HepG2 (cell line): Measurements from ENCODE around the gene SIAH3. TPM values are rescaled to one million over a fixed set of nuclear protein-coding genes. Genes with fewer than 3 reads are reported as not detected.
A peak's percentile ranks its signal among the peaks of the same experiment; 100 is the strongest.

Source experiments
- ATAC-seq: fragments of 200-7000 bp; cut with Tn5 transposase; 3 replicates; pipeline ENCODE4 v1.9.1; 2020; ENCODE audit warnings: mild to moderate bottlenecking, moderate library complexity
- BruUV-seq: library from RNA; stranded (reverse); fragments of 400-500 nt; replicated peaks from 2 replicates; lab custom pipeline; 2021; lab: Mats Ljungman, UMichigan
- CTCF ChIA-PET: fragments of 300-600 bp; formaldehyde crosslinking; extraction: SDS; loops from one replicate; lab custom pipeline; 2021; ENCODE audit warnings: low total read pairs, inconsistent platforms, low intra/inter-chr PET ratio; lab: Yijun Ruan, JAX
- POLR2A ChIA-PET: fragments of 350-600 bp; sonication (Branson Sonifier 250); formaldehyde crosslinking; loops from one replicate; lab custom pipeline; 2020; ENCODE audit warnings: antibody characterized with exemption, inconsistent platforms; lab: Yijun Ruan, JAX
- DNase-seq: peaks from one replicate; pipeline ENCODE4 v3.0.0-alpha.2; 2015; ENCODE audit warnings: low spot score
- FAIRE-seq: peaks from 3 replicates; lab custom pipeline; 2011; peaks lifted over from hg19 to GRCh38; lab: Jason Lieb, UNC
- H2AFZ ChIP-seq: one replicate; pipeline ENCODE4 v1.6.1; 2011; ENCODE audit warnings: low read length, inconsistent platforms
- H3K27ac ChIP-seq: fragments of 300-600 bp; 3 replicates; pipeline ENCODE4 v1.8.0; 2011; ENCODE audit warnings: mixed run types, mild to moderate bottlenecking, mixed read lengths, low read length, inconsistent platforms; ENCODE audit not compliant: insufficient read depth; ENCODE audit errors: extremely low read length
- H3K27me3 ChIP-seq, 2 experiments: fragments of 200-600 bp in 1 of 2; 2 replicates in 1 of 2; 3 replicates in 1 of 2; pipeline versions ENCODE4 v1.6.0 to v1.8.0; 2011; ENCODE audit warnings: low read length in 2 of 2, mild to moderate bottlenecking in 2 of 2, moderate library complexity in 2 of 2, inconsistent platforms in 1 of 2; ENCODE audit not compliant: insufficient read depth in 2 of 2, control insufficient read depth in 1 of 2
- H3K36me3 ChIP-seq, 2 experiments: fragments of 200-600 bp in 1 of 2; replicated peaks in 1 of 2; 2 replicates in 1 of 2; 3 replicates in 1 of 2; pipeline versions ENCODE4 v1.5.1 to v1.8.0; 2011; ENCODE audit warnings: low read length in 2 of 2, inconsistent platforms in 1 of 2; ENCODE audit not compliant: insufficient read depth in 2 of 2, control insufficient read depth in 1 of 2
- H3K4me1 ChIP-seq: 2 replicates; pipeline ENCODE4 v1.5.1; 2012; ENCODE audit warnings: low read length, inconsistent platforms; ENCODE audit not compliant: insufficient read depth
- H3K4me2 ChIP-seq: 2 replicates; pipeline ENCODE4 v1.6.0; 2011; ENCODE audit warnings: low read depth, low read length, inconsistent platforms
- H3K4me3 ChIP-seq, 3 experiments: fragments of 200-600 bp in 1 of 3; sonication (generic), shearing (Covaris generic) in 1 of 3; replicated peaks in 1 of 3; 2 replicates each; pipeline ENCODE4 v1.5.1; 2011 to 2016; ENCODE audit warnings: low read length in 3 of 3, inconsistent platforms in 2 of 3, low read depth in 2 of 3, mild to moderate bottlenecking in 2 of 3, control low read depth in 1 of 3, mixed read lengths in 1 of 3; ENCODE audit not compliant: insufficient read depth in 1 of 3
- H3K79me2 ChIP-seq: one replicate; pipeline ENCODE4 v1.6.1; 2011; ENCODE audit warnings: low read length, inconsistent platforms; ENCODE audit not compliant: insufficient read depth
- H3K9ac ChIP-seq: 2 replicates; pipeline ENCODE4 v1.6.0; 2011; ENCODE audit warnings: mild to moderate bottlenecking, low read depth, low read length, inconsistent platforms; ENCODE audit not compliant: insufficient read depth
- H3K9me3 ChIP-seq: 2 replicates; pipeline ENCODE4 v1.5.1; 2012; ENCODE audit warnings: mild to moderate bottlenecking, low read length
- H4K20me1 ChIP-seq: 2 replicates; pipeline ENCODE4 v1.6.0; 2011; ENCODE audit warnings: inconsistent platforms, mild to moderate bottlenecking, low read length, moderate library complexity; ENCODE audit not compliant: insufficient read depth
- AFF4 ChIP-seq: sonication (generic); formaldehyde crosslinking; IDR thresholded peaks from 2 replicates; pipeline ENCODE4 v1.4.0; 2020; ENCODE audit warnings: missing genetic modification reagents
- CCDC6 ChIP-seq: sonication (generic); formaldehyde crosslinking; IDR thresholded peaks from 2 replicates; pipeline ENCODE4 v1.8.1; 2022; ENCODE audit warnings: mild to moderate bottlenecking, missing genetic modification reagents, moderate library complexity
- POGK ChIP-seq: sonication (generic); formaldehyde crosslinking; conservative IDR thresholded peaks from 2 replicates; pipeline ENCODE4 v1.8.0; 2022; ENCODE audit warnings: mild to moderate bottlenecking, moderate library complexity, missing genetic modification reagents
- SNRNP70 ChIP-seq: fragments of 200-400 bp; formaldehyde crosslinking; IDR thresholded peaks from 2 replicates; pipeline ENCODE4 v1.6.1; 2017; ENCODE audit warnings: mild to moderate bottlenecking, low read depth, low read length, moderate library complexity
- SOX13 ChIP-seq, 3 experiments: fragments of 450-650 bp in 1 of 3; sonication (generic) in 1 of 3; formaldehyde crosslinking in 1 of 3; IDR thresholded peaks in 2 of 3; conservative IDR thresholded peaks in 1 of 3; 2 replicates each; pipeline versions ENCODE4 v1.5.0 to v1.6.1; 2016 to 2020; ENCODE audit warnings: antibody characterized with exemption in 1 of 3, mild to moderate bottlenecking in 1 of 3, missing compliant biosample characterization in 1 of 3, missing genetic modification reagents in 1 of 3, moderate library complexity in 1 of 3
- SOX6 ChIP-seq, 2 experiments: fragments of 450-650 bp in 1 of 2; sonication (generic) in 1 of 2; formaldehyde crosslinking in 1 of 2; IDR thresholded peaks; 2 replicates each; pipeline versions ENCODE4 v1.4.0 to v1.6.1; 2017 to 2020; ENCODE audit warnings: antibody characterized with exemption in 1 of 2, mild to moderate bottlenecking in 1 of 2, missing genetic modification reagents in 1 of 2
- TCF12 ChIP-seq, 2 experiments: fragments of 450-650 bp in 1 of 2; sonication (generic) in 1 of 2; formaldehyde crosslinking in 1 of 2; IDR thresholded peaks; 2 replicates each; pipeline versions ENCODE4 v1.6.1 to v1.8.0; 2017 to 2022; ENCODE audit warnings: antibody characterized with exemption in 1 of 2, mild to moderate bottlenecking in 1 of 2, missing genetic modification reagents in 1 of 2, moderate library complexity in 1 of 2
- U2AF1 ChIP-seq: fragments of 200-400 bp; formaldehyde crosslinking; optimal IDR thresholded peaks from 2 replicates; pipeline ENCODE3; 2017; ENCODE audit warnings: mild to moderate bottlenecking, low read depth, low read length
- ZBTB8A ChIP-seq: sonication (generic); formaldehyde crosslinking; IDR thresholded peaks from 2 replicates; pipeline ENCODE4 v1.4.0; 2020; ENCODE audit warnings: mild to moderate bottlenecking, low read depth, missing genetic modification reagents, borderline replicate concordance
- ZFP1 ChIP-seq: IDR thresholded peaks from 2 replicates; pipeline ENCODE4 v1.6.1; 2016
- ZNF282 ChIP-seq: fragments of 450-650 bp; IDR thresholded peaks from 2 replicates; pipeline ENCODE4 v1.6.1; 2018; ENCODE audit not compliant: partially characterized antibody
- WGBS: methylation state at CpG from one replicate; pipeline ENCODE4 v1.1.6; 2017; ENCODE audit warnings: low lambda C conversion rate; 5-methylcytosine and 5-hydroxymethylcytosine counted together
- in situ Hi-C: cut with HindIII; loops from 2 replicates; pipeline ENCODE4 v1.10.0; 2017; ENCODE audit warnings: low pct_unique_long_range_greater_than_20kb; ENCODE audit not compliant: extremely low pct_ligation_motif_present
- intact Hi-C: fragments of 100-400 bp; cut with micrococcal nuclease; formaldehyde crosslinking; loops from one replicate; pipeline ENCODE4 v1.10.0; 2022; ENCODE audit not compliant: unreplicated experiment
- polyA plus RNA-seq, 8 experiments: library from polyadenylated mRNA; depleted of rRNA in 3 of 8; stranded (reverse) in 7 of 8; unstranded in 1 of 8; fragments of >200 nt; fragmentation: Illumina TruSeq in 4 of 8; extraction: Trizol in 4 of 8; gene quantifications; 2 replicates each; pipeline versions ENCODE4 v1.2.1 to v1.2.3, GENCODE V29; 2011 to 2016; ENCODE audit warnings: low read depth in 4 of 8, missing spikeins in 1 of 8, mixed read lengths in 1 of 8; ENCODE audit not compliant: insufficient read depth in 1 of 8
- total RNA-seq, 5 experiments: library from RNA; depleted of rRNA; stranded (reverse); fragments of >200 nt; fragmentation: Illumina TruSeq; extraction: Trizol; gene quantifications; 2 replicates each; pipeline ENCODE4 v1.2.3, GENCODE V29; 2016; ENCODE audit warnings: low read depth in 1 of 5

SIAH3 gene
- total and polyA plus RNA-seq, 2 of the 13 experiments (the other 11 are each of a cell fraction or from before 2014, with no cell fraction given) = not detected

- POLR2A ChIA-PET = no interaction called here
These were observed 120.1 kb downstream of the SIAH3 start for GRCh38 chr13:45731455-45731854.

More at GRCh38 chr13:45731455-45731854, 120.1 kb downstream of the SIAH3 start:
- Histone ChIP-seq H3K27ac (no peak overlapping the region), H3K4me3 (no peak overlapping the region), H3K9me3 (no peaks in the 10 kb centered on the region), H3K4me1 (peaks cover 34% of the 10 kb centered on the region), H3K4me2 (no peak overlapping the region), H4K20me1 (no peaks in the 10 kb centered on the region), H3K79me2 (no peaks in the 10 kb centered on the region), H3K36me3 (no peaks in the 10 kb centered on the region), H2AFZ (no peak overlapping the region), H3K27me3 (peaks cover 0 to 4% of the 10 kb centered on the region in 2 experiments; a peak in 1 of 5 replicates), H3K9ac (no peak overlapping the region)
- intact Hi-C loops (no loop called here), in situ Hi-C loops (no loop called here)
- CTCF ChIA-PET = no interaction called here
- DNase-seq (peak; percentile 34), ATAC-seq (no peak), FAIRE-seq (no peak)
- no peak for TF ChIP-seq TCF12 (IDR thresholded peaks at IDR 0.05)
- TF ChIP-seq TCF12 (CRISPR knock-in tag; IDR thresholded peaks at IDR 0.05) = no peak
- TF ChIP-seq SOX6 (IDR thresholded peaks at IDR 0.05) = no peak
- TF ChIP-seq SOX6 (CRISPR knock-in tag; IDR thresholded peaks at IDR 0.05) = peak; percentile 46; the same call in 1 of the 2 replicates
- no peak for TF ChIP-seq ZFP1 (CRISPR knock-in tag)
- TF ChIP-seq ZNF282 = no peak
- TF ChIP-seq SNRNP70 = no peak
- no peak for TF ChIP-seq U2AF1
- TF ChIP-seq ZBTB8A (CRISPR knock-in tag) = no peak
- no peak for TF ChIP-seq AFF4 (CRISPR knock-in tag)
- no peak for TF ChIP-seq SOX13 (IDR thresholded peaks at IDR 0.05)
- TF ChIP-seq SOX13 (CRISPR knock-in tag; conservative IDR thresholded peaks at IDR 0.05 in 1 of 2, IDR thresholded peaks at IDR 0.05 in 1 of 2) = peak in 1 of 2 experiments; percentile 57; a peak in 2 of 4 replicates
- no peak for TF ChIP-seq CCDC6 (CRISPR knock-in tag)
- no peak for TF ChIP-seq POGK (CRISPR knock-in tag)
- no TSS peak for BruUV-seq
- 2% methylated on average over 3 of the region's 3 CpGs for WGBS
